Breast epithelium (tissue), 4 donors: ENCODE data around the gene ATP5F1E. TPM values are rescaled to one million over a fixed set of nuclear protein-coding genes. Genes with fewer than 3 reads are reported as not detected.

ENCODE experiments used
- DNase-seq, 2 donors: peaks; one replicate each; pipeline ENCODE4 v3.0.0-alpha.2; 2019; ENCODE audit warnings: low spot score in 2 of 2
- H3K27ac ChIP-seq, 2 donors: fragments of 200-600 bp; sonication (generic) in 1 of 2; one replicate each; pipeline ENCODE4 v1.5.1; 2016 to 2019; ENCODE audit warnings: mild to moderate bottlenecking in 1 of 2
- H3K27me3 ChIP-seq, 2 donors: fragments of 200-600 bp; sonication (generic) in 1 of 2; one replicate each; pipeline versions ENCODE4 v1.5.1 to v1.6.0; 2017 to 2019; ENCODE audit warnings: control low read depth in 1 of 2, mild to moderate bottlenecking in 1 of 2
- H3K36me3 ChIP-seq: fragments of 200-600 bp; one replicate; pipeline ENCODE4 v1.5.1; 2019
- H3K4me1 ChIP-seq, 2 donors: fragments of 200-600 bp; sonication (generic); one replicate each; pipeline ENCODE4 v1.5.1; 2016 to 2019; ENCODE audit warnings: control low read depth in 1 of 2
- H3K4me3 ChIP-seq, 3 donors: fragments of 200-600 bp; sonication (generic); 1 replicate in 2 of 3; 2 replicates in 1 of 3; pipeline ENCODE4 v1.5.1; 2016 to 2019; ENCODE audit warnings: mild to moderate bottlenecking in 3 of 3, moderate library complexity in 2 of 3
- H3K9me3 ChIP-seq, 2 donors: fragments of 200-600 bp; sonication (generic) in 1 of 2; one replicate each; pipeline ENCODE4 v1.5.1; 2016 to 2019; ENCODE audit warnings: control low read depth in 1 of 2
- POLR2A ChIP-seq: fragments of 450-650 bp; IDR thresholded peaks from one replicate; pipeline ENCODE4 v1.6.1; 2016; ENCODE audit warnings: antibody characterized with exemption, mild to moderate bottlenecking, moderate library complexity
- POLR2AphosphoS5 ChIP-seq, 3 donors: sonication (generic); formaldehyde crosslinking; IDR thresholded peaks; one replicate each; pipeline ENCODE4 v1.6.1; 2017; ENCODE audit warnings: antibody characterized with exemption in 3 of 3
- intact Hi-C: fragments of 100-400 bp; cut with DNase I; formaldehyde crosslinking; loops from one replicate; pipeline ENCODE4 v1.15.1; 2023; ENCODE audit warnings: low total_unique reads
- total RNA-seq, 3 donors: library from RNA; depleted of rRNA; stranded (reverse); fragments of >200 nt; gene quantifications; one replicate each; pipeline ENCODE4 v1.1.0, GENCODE V29; 2016
- TF ChIP-seq, protein P1 (sequence below), 3 donors: fragments of 450-650 bp; IDR thresholded peaks; one replicate each; pipeline ENCODE4 v1.5.1; 2016 to 2017; ENCODE audit warnings: antibody characterized with exemption in 3 of 3, mild to moderate bottlenecking in 3 of 3, moderate library complexity in 3 of 3

The ATP5F1E gene
- total RNA-seq, 3 donors from 2014 or later, result 25.6 to 36.4 (median 31.4) TPM

DNA sequence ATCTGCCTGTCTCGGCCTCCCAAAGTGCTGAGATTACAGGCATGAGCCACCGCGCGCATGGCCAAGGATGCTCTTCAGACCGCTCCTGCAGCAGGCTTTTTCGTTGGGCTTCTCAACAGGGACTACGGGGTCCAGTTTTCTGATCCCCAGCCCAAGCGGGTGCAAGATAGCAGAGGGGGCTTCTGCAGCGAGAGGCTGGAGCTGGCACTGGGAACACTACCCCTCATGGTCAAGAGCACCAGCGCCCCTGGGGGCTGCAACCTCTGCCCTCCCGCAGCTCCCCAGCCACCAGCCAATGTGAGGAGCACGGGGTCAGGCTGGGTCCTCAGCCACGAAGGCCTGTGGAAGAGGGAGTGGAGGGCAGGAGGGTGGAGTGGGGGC lies 31.1 kb downstream of the ATP5F1E start:
- H3K4me3 ChIP-seq, result no peak overlapping the region
- H3K27me3 ChIP-seq, result no peaks in the 10 kb centered on the region
- DNase-seq, result no peak
- no peak overlapping the region for H3K27ac ChIP-seq
- intact Hi-C loops, result no loop called here
- no peaks in the 10 kb centered on the region for H3K36me3 ChIP-seq
- H3K9me3 ChIP-seq, result no peaks in the 10 kb centered on the region
- TF ChIP-seq, protein P1, sequence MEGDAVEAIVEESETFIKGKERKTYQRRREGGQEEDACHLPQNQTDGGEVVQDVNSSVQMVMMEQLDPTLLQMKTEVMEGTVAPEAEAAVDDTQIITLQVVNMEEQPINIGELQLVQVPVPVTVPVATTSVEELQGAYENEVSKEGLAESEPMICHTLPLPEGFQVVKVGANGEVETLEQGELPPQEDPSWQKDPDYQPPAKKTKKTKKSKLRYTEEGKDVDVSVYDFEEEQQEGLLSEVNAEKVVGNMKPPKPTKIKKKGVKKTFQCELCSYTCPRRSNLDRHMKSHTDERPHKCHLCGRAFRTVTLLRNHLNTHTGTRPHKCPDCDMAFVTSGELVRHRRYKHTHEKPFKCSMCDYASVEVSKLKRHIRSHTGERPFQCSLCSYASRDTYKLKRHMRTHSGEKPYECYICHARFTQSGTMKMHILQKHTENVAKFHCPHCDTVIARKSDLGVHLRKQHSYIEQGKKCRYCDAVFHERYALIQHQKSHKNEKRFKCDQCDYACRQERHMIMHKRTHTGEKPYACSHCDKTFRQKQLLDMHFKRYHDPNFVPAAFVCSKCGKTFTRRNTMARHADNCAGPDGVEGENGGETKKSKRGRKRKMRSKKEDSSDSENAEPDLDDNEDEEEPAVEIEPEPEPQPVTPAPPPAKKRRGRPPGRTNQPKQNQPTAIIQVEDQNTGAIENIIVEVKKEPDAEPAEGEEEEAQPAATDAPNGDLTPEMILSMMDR (IDR thresholded peaks at IDR 0.05), result no peak
- TF ChIP-seq POLR2A (no peak), POLR2AphosphoS5 (IDR thresholded peaks at IDR 0.05) (no peak)
- peaks cover 10 to 20% of the 10 kb centered on the region in 2 donors for H3K4me1 ChIP-seq

DNA sequence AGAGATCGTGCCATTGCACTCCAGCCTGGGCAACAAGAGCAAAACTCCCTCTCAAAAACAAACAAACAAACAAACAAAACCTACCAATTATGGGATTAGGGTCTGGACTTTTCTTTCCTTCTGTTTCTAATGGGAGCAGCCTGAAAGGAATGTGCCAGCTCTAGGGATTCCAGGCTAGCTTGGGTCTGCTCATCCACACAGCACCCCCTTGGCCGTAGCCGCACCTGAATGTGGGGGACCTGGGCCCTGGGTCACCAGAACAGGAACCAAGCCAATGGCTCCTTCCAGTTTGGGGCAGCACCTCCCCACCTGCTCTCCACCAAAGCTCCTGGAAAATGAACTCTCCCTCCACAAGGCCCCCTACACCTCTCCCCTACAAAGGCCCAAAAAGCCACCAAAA lies 31.8 kb downstream of the ATP5F1E start:
- DNase-seq, result no peak
- peaks cover 2 to 13% of the 10 kb centered on the region in 2 donors for H3K4me1 ChIP-seq
- intact Hi-C loops, result no loop called here
- no peaks in the 10 kb centered on the region for H3K27me3 ChIP-seq
- H3K9me3 ChIP-seq, result no peaks in the 10 kb centered on the region
- H3K36me3 ChIP-seq, result peaks cover 6% of the 10 kb centered on the region
- no peak overlapping the region for H3K27ac ChIP-seq
- TF ChIP-seq POLR2AphosphoS5 (IDR thresholded peaks at IDR 0.05) (no peak), POLR2A (no peak)
- TF ChIP-seq, protein P1 (IDR thresholded peaks at IDR 0.05), result no peak
- H3K4me3 ChIP-seq, result no peak overlapping the region

DNA sequence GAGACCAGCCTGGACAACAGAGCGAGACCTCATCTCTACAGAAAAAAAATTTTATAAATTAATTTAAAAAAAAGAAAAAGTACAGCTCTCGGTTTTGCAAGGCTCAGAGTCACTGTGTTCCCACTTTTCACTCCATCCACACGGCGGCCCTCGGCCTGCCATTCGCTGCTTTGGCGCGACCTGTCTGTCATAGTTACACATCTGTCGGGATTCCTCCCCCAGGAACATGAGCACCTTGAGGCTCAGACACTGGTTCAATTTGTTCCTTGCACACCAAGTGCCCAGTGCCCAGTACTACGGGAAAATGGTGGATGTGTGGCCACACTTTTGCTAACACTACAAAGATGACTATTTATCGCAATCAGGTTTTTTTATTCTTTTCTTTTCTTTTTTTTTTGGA lies 33.5 kb downstream of the ATP5F1E start:
- H3K27me3 ChIP-seq, result no peaks in the 10 kb centered on the region
- H3K9me3 ChIP-seq, result no peaks in the 10 kb centered on the region
- peaks cover 0 to 8% of the 10 kb centered on the region in 2 donors for H3K4me1 ChIP-seq
- intact Hi-C loops, result no loop called here
- no peak for DNase-seq
- no peak overlapping the region for H3K27ac ChIP-seq
- H3K36me3 ChIP-seq, result peaks cover 11% of the 10 kb centered on the region
- TF ChIP-seq POLR2AphosphoS5 (IDR thresholded peaks at IDR 0.05) (no peak), POLR2A (no peak)
- TF ChIP-seq, protein P1 (IDR thresholded peaks at IDR 0.05), result no peak
- H3K4me3 ChIP-seq, result no peak overlapping the region

DNA sequence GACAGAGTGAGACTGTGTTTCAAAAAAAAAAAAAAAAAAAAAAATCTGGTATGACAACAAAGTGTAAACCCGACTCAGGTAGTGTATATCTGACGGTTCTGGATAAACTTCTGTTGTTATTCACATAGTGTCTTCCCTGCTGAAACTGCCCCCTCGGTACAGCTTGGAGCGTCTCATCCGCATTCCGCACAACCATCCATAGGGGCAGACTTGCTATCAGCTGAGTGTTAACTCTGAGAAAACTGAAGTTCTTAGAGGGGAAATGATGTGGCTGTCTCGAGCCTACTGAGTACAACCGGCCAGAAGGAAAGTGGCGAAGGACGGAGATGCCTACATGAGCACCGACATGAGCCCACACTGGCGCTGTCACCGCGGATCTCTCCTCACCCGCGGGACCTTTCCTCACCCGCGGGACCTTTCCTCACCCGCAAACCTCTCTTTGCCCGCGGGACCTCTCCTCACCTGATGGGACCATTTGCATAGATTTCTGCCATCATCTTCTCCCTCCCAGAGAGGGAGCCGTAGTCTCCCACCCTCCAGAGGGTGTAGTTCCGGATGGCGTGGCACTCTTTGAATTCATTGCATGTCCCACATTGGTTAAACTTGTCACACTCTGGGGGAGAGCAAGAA lies 34.9 kb downstream of the ATP5F1E start:
- H3K36me3 ChIP-seq, result peaks cover 18% of the 10 kb centered on the region
- H3K9me3 ChIP-seq, result no peaks in the 10 kb centered on the region
- TF ChIP-seq POLR2AphosphoS5 (IDR thresholded peaks at IDR 0.05), result no peak
- TF ChIP-seq, protein P1 (IDR thresholded peaks at IDR 0.05), result no peak
- TF ChIP-seq POLR2A, result no peak
- H3K27ac ChIP-seq, result no peak overlapping the region
- no peak overlapping the region for H3K4me3 ChIP-seq
- no peak for DNase-seq
- no peaks in the 10 kb centered on the region for H3K27me3 ChIP-seq
- intact Hi-C loops, result no loop called here
- no peaks in the 10 kb centered on the region for H3K4me1 ChIP-seq

DNA sequence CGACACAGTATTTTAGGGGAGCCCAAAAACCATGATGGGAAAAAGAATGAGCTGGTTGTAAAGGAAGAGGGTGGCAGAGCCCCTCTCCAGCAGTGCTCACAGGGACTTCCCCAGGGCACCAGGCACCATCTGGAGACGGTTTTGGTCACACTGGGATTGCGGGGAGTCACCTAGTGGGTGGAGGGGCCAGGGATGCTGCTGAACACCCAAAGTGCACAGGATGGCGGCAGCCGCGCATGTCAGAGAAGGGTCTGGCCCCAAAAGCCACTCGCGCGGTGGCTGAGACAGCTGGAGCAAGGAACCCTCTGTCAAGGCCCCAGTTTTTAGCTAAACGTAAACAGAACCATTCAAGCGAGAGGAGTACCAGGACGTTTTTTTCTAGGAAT lies 35.9 kb downstream of the ATP5F1E start:
- no peak for DNase-seq
- Histone ChIP-seq H3K4me1 (no peaks in the 10 kb centered on the region), H3K4me3 (no peak overlapping the region), H3K27me3 (no peaks in the 10 kb centered on the region), H3K27ac (no peak overlapping the region), H3K9me3 (no peaks in the 10 kb centered on the region), H3K36me3 (peaks cover 19% of the 10 kb centered on the region)
- TF ChIP-seq POLR2A (no peak), POLR2AphosphoS5 (IDR thresholded peaks at IDR 0.05) (no peak)
- TF ChIP-seq, protein P1 (IDR thresholded peaks at IDR 0.05), result no peak
- intact Hi-C loops, result no loop called here
